NCI-H2196 treated with DMSO at 0.1 percent for 48 hours (cell line): ENCODE measurements around the gene PPP1R26.
A peak's percentile ranks its signal among the peaks of the same experiment; 100 is the strongest.
"Not testable (repeated sequence)": the region's sequence is repeated elsewhere in the genome, so short reads cannot be mapped to it uniquely, and the experiment has no call there.

Source experiments
- DNase-seq: peaks from one replicate; lab custom pipeline; 2025; ENCODE audit not compliant: unreplicated experiment; lab: John Stamatoyannopoulos, UW

The PPP1R26 gene

DNA sequence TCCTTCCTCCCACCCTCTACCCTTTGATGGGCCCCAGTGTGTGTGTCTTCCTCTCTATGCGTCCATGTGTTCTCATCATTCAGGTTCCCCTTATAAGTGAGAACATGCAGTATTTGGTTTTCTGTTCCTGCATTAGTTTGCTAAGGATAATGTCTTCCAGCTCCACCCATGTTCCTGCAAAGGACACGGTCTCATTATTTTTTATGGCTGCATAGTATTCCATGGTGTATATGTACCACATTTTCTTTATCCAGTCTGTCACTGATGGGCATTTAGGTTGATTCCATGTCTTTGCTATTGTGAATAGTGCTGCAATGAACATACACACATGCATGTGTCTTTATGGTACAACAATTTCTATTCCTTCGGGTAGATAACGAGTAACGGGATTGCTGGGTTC, 21.1 kb upstream of the PPP1R26 start:
- DNase-seq, result not testable (repeated sequence)

DNA sequence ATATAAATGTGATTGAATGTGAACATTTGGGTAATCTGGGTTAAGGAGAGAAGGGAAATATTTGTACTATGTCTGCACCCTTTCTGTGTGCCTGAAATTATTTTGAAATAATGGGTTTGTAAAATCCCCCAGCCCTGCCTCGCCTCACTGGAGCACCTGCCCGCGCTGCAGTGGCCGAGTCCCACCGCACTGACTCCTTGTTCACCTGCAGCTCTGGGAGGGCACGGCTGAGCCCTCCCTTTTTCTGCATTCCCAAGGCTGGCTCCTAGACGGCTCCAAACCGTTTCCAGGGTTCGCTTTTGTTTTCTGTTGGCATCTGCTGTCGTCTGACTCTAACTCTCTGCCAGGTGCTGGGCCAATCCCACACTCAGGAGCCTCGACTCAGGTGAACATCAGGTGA, 17.6 kb upstream of the PPP1R26 start:
- no peak for DNase-seq

- DNase-seq, result no peak
Measured at GRCh38 chr9:135463140-135463539, 16.4 kb upstream of the PPP1R26 start.

DNA sequence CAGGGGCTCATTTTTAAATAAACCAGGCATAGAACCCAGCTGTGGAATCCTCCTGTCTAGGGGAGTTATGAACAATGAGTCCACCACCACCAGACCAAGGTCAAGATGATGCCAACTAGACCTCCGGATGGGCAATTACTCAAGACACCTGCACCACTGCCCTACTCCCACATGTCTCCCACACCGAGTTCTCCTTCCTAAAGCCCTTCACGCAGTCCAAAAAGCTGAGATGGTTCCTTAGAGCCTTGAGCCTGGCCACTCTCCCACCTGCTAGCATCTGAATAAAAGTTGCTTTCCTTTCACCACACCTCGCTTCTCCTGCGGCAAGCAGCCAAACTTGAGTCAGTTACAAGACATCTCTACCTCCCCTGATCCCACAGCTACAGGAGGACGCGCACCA, 15.4 kb upstream of the PPP1R26 start:
- no peak for DNase-seq

DNA sequence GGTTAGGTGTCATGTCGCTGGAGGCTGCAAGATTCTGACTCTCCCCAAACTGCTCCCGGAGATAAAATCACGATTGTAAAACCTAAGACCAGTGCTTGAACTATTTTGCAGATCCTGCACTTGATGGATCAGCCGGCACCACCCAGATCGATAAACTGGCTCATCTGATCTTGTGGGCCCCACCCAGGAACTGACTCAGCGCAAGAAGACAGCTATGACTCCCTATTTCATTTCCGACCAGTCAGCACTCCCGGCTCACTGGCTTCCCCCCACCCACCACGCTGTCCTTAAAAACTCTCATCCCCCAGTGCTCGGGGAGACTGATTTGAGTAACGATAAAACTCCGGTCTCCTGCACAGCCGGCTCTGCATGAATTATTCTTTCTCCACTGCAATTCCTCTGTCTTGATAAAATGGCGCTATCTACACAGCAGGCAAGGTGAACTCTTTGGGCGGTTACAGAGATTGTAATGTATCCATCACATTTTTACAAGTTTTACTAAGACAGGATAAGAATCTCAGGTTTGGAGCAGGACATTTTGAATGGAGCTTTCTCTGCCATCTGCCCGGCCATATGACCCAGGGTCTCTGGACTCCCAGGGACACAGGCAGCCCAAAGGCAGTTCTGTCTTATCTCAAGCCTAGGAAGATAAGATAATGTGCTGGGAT, 10.6 kb upstream of the PPP1R26 start:
- no peak for DNase-seq

- DNase-seq, result peak; percentile 49
Measured at GRCh38 chr9:135471791-135472640, 7.6 kb upstream of the PPP1R26 start.

DNA sequence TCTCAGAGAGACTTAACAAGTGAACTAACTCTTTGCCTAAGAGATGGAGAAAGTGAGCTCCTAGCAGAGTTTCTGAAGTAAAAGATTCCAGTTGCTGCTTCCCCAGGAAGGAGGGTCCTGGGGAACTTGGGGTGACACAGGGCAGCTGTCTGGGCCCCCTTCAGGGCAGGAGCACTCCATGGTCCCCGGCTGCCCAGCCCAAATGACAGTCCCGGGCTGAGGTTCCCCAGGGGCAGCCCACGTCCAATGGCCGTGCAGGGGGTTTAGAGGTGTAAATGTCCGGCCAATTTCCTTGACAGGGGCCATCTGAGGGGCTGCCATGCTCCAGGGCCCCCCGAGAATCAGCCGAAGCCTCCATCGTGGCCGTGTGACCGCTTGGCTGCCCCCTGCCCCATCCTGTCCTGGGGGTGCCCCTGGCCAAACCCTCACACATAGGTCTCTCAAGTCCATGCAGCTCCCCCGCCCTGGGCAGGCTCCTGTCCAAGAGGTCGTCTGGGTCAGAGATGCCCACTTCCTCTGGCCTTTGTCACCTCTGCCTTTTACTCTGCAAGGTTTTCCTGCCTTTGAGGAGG, 5.5 kb upstream of the PPP1R26 start:
- no peak for DNase-seq

- DNase-seq, result no peak
Measured at GRCh38 chr9:135474915-135475314, 4.7 kb upstream of the PPP1R26 start.

DNA sequence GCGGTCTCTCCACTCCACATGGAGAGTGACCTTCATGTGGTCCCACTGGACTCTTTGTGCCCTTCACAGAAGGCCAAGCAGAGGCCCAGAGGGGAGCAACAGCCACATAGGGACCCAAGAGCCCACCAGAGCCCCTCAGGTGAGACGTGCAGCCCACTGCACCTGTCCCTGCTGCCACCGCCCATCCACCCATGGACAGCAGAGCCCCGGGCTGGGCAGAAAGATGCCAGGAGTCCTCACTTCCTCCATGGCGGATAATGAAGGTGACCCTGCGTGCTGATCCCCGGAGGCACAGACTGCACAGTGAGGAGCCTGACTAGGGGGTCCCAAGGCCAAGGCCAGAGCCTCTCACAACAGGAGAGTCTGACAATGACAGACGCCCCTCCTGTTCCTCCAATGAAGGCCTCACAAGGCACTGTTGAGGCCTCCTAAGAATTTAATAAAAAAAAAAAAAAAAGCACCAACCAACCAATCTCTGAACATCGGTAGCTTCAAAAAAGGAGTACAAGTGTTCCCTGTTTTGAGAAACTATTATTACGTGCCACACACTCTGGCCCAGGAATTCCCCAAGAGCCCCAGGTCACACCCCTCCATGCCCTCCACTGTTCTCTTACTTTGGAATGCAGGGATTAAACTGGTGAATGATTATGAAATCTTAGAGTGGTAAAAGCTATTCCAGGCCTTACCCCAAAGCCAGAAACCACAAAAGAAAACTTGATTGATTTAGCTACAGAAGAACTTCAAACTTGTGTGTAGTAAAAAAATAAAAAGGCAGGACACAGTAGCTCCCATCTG, 2.8 kb upstream of the PPP1R26 start:
- DNase-seq, result no peak

GRCh38 chr9:135478191-135478590, 1.4 kb upstream of the PPP1R26 start:
- DNase-seq, result no peak

GRCh38 chr9:135478829-135479468, 633 bp upstream of the PPP1R26 start:
- peak; percentile 35 for DNase-seq

DNA sequence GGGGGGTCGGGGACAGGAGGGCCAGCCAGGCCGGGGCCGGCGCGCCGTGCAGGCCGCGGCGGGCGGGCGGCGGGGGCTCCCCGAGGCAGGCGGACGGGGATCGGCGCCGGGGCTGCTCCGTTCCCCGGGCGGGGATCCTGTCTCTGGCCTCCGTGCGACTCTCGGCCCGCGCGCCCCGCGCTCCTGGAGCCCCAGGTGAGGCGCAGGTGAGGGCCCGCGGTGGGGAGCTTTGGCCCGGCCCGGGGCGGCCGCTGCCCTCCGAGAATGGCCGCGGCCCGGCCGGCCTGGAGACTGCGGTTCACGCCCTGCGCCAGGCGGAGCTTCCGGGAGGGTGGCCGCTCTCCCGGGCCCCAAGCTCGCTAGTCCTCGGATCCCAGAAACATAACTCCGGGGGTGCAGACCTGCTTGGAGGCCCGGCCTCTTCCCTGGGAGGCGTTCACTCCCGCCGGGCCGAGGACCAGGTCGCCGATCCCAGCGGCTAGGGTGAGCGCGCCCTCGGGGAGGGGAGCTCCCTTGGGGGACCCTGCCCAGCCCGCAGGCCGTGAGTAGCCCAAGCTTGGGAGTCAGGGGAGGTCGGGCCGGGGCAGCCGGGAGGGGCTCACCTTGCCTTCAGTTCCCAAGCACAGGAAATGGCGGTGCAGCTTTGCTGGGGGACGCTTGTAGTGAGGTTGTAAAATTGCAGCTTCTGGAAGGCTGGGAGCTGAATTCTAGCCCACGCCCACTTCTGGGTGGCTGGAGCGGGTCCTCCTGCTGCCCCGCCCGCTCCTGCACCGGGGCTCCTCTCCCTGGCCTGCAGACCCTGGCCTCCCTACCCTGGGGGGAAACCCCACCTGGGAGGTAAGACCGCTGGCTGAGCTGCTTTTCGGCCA, 723 bp downstream of the PPP1R26 start:
- DNase-seq, result no peak

DNA sequence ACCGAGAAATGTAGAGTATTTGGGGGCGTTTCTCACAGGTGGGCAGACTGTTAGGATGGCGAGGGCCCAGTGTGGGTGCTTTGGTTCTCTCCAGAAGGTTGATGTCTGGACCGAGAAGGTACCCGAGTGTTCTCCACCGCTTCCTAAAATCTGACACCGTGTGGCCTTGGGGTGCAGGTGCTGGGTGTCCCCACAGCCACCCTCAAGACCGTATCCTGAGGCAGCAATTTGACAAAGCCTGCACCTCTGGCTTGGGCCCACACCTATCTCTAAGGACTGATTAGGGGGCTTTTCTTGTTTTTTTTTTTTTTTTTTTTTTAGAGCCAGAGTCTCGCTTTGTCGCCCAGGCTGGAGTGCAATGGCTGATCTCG, 1.3 kb downstream of the PPP1R26 start:
- no peak for DNase-seq

DNA sequence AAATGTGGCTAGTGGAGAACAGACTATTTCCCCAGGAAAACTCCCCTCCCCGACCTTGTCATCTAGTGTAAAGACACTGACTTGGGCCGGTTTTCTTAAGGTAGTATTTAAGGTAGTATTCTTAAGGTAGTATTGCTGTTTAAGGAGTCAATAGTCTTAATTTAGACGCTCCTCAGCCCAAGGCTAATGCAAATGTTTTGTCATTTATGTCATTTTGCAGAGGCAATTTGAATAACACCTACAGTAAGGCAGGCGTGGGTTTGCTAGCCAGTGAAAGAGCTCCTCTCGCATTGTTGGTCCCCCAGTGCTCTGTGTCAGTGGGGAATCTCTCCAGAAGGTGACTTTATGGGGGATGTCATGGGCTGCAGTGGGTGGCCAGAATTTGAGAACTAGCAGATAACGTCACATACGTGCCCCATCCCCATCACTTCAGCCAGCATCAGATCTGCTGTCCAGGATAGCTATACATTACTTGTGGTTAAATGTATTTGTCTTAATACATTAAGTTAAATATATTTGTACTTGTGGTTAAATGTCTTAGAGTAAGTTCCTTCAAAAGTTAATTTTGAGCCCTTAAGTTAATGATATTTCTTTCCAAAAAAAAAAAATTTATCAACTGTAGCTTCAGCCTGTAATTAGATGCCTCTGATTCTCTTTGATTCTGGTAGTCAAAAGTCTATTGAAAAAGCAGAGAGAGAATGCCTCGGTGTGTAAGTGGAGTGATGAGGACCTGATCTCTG, 2.6 kb downstream of the PPP1R26 start:
- no peak for DNase-seq

DNA sequence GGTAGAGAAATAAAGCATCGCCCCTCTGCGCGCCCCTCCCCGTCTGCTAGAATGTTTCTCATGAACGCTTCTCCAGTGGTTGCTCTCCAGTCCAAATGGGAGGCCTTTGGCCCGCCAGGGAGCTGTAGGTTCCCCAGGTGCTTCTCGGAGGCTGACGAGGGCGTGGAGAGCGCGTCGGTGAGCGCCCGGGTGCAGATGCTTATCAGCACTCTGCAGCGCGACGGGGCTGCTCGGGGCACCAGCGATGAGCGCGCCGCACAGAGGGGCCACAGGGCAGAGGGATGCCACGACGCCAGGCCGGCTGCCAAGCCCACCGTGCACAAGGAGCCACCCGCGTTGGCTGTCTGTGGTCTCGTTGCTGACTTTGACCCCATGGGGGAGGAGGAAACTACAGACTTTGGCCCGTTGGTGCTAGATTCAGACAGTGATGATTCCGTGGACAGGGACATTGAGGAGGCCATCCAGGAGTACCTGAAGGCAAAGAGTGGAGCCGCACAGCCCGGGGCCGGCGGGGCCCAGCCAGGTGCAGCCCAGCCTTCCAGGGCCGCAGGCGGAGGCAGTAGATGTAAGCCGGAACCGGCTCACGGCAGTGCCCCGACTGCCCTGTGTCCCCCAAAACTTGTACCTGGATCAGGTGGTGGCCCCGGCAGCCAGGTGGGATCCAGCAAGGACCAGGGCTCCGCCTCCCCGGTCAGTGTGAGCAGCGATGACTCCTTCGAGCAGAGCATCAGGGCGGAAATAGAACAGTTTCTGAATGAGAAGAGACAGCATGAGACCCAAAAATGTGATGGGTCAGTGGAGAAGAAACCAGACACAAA, 5.1 kb downstream of the PPP1R26 start:
- DNase-seq, result no peak

GRCh38 chr9:135485385-135485784, 5.8 kb downstream of the PPP1R26 start:
- DNase-seq, result no peak

GRCh38 chr9:135485832-135486231, 6.2 kb downstream of the PPP1R26 start:
- DNase-seq, result no peak

- DNase-seq, result no peak
Measured at GRCh38 chr9:135486267-135487065, 6.9 kb downstream of the PPP1R26 start.
